Adrenal gland (tissue), 12 donors: Measurements from ENCODE around the gene IMPA2. TPM values are rescaled to one million over a fixed set of nuclear protein-coding genes. Genes with fewer than 3 reads are reported as not detected.

Source experiments
- DNase-seq, 7 donors: peaks; one replicate each; pipeline ENCODE4 v3.0.0-alpha.2; 2019 to 2020
- H3K27ac ChIP-seq, 5 donors: fragments of 200-600 bp; sonication (generic) in 4 of 5; 1 replicate in 3 of 5; 2 replicates in 2 of 5; pipeline versions ENCODE4 v1.5.1 to v1.8.0; 2016 to 2020; ENCODE audit warnings: mild to moderate bottlenecking in 1 of 5
- H3K27me3 ChIP-seq: fragments of 200-600 bp; 2 replicates; pipeline ENCODE4 v1.8.0; 2021
- H3K36me3 ChIP-seq, 2 donors: fragments of 200-600 bp; replicated peaks in 1 of 2; 1 replicate in 1 of 2; 2 replicates in 1 of 2; pipeline versions ENCODE4 v1.5.1 to v1.8.0; 2018 to 2022
- H3K4me1 ChIP-seq, 2 donors: fragments of 200-600 bp; replicated peaks in 1 of 2; 1 replicate in 1 of 2; 2 replicates in 1 of 2; pipeline versions ENCODE4 v1.5.1 to v1.8.0; 2018 to 2021
- H3K4me3 ChIP-seq, 4 donors: fragments of 200-600 bp; sonication (generic) in 3 of 4; one replicate each; pipeline ENCODE4 v1.5.1; 2016 to 2018
- H3K9me3 ChIP-seq, 3 donors: fragments of 200-600 bp; sonication (generic) in 1 of 3; replicated peaks in 1 of 3; 1 replicate in 2 of 3; 2 replicates in 1 of 3; pipeline versions ENCODE4 v1.5.1 to v1.8.0; 2016 to 2021
- POLR2A ChIP-seq, 2 donors: fragments of 450-650 bp; IDR thresholded peaks; one replicate each; pipeline ENCODE4 v1.6.1; 2017; ENCODE audit warnings: antibody characterized with exemption in 2 of 2, mild to moderate bottlenecking in 2 of 2, moderate library complexity in 1 of 2
- WGBS, 4 donors: extraction: QIAGEN DNeasy Blood & Tissue Kit in 2 of 4; methylation state at CpG; one replicate each; pipeline versions ENCODE4 v1.1.5 to v1.1.7; 2013 to 2017; 5-methylcytosine and 5-hydroxymethylcytosine counted together
- intact Hi-C, 2 donors: fragments of 100-400 bp; cut with DNase I; formaldehyde crosslinking; loops; one replicate each; pipeline versions ENCODE4 v1.14.1 to v1.15.0; 2022 to 2023
- polyA plus RNA-seq, 3 donors: library from polyadenylated mRNA; stranded (reverse); fragments of 200-250 nt in 2 of 3; fragments of 350-450 nt in 1 of 3; fragmentation: Illumina TruSeq in 1 of 3; extraction: RNeasy Lipid Tissue Mini Kit (QIAGEN cat#74804) in 1 of 3; gene quantifications; one replicate each; pipeline ENCODE4 v1.2.3, GENCODE V29; 2013 to 2014
- total RNA-seq, 9 donors: library from RNA; depleted of rRNA in 4 of 9; stranded (reverse); fragments of >200 nt in 4 of 9; fragments of 120-200 nt in 1 of 9; fragmentation: NEBNext Ultra II Directional in 1 of 9; extraction: Animal tissue kit (Norgen Biotek cat#: 25700) in 1 of 9; gene quantifications; one replicate each; pipeline versions ENCODE4 v1.1.0 to v1.2.4, GENCODE V29; 2013 to 2023
- TF ChIP-seq, protein P1 (sequence below), 6 experiments: fragments of 450-650 bp in 4 of 6; fragments of 200-600 bp in 2 of 6; sonication (generic) in 1 of 6; IDR thresholded peaks; 1 replicate in 5 of 6; 2 replicates in 1 of 6; pipeline versions ENCODE4 v1.5.1 to v1.8.0; 2016 to 2021; ENCODE audit warnings: antibody characterized with exemption in 6 of 6, mild to moderate bottlenecking in 2 of 6, moderate library complexity in 1 of 6
- donor health status: healthy with polysubstance abuse.
- donor health status: Bipolar disorder and iron deficiency.
- donor health status: DM: yes; HTN: yes; CAD: no.
- donor health status: DM: no; HTN: no; CAD: no.
- donor health status: DM: no; HTN: no; CAD: no.
- donor health status: DM: yes; HTN: yes; CAD: no.

The IMPA2 gene
- total and polyA plus RNA-seq, 12 donors: 7.9 to 41.3 (median 20.4) TPM

GRCh38 chr18:12034241-12035100, 53.2 kb downstream of the IMPA2 start:
- 83 to 91% (median 86%) methylated on average over 6 to 8 of the region's 8 CpGs for WGBS, 4 donors
- Histone ChIP-seq H3K27ac (no peak overlapping the region), H3K27me3 (no peaks in the 10 kb centered on the region), H3K4me1 (peaks cover 3 to 11% of the 10 kb centered on the region in 2 donors), H3K4me3 (no peak overlapping the region), H3K36me3 (no peaks in the 10 kb centered on the region), H3K9me3 (no peaks in the 10 kb centered on the region)
- intact Hi-C loops: loop anchor here in 1 of 2 donors (5.0 to 10.0 kb wide), 2 partner anchors 97 to 300 kb away; no protein-coding TSS in a partner anchor
- TF ChIP-seq, protein P1, sequence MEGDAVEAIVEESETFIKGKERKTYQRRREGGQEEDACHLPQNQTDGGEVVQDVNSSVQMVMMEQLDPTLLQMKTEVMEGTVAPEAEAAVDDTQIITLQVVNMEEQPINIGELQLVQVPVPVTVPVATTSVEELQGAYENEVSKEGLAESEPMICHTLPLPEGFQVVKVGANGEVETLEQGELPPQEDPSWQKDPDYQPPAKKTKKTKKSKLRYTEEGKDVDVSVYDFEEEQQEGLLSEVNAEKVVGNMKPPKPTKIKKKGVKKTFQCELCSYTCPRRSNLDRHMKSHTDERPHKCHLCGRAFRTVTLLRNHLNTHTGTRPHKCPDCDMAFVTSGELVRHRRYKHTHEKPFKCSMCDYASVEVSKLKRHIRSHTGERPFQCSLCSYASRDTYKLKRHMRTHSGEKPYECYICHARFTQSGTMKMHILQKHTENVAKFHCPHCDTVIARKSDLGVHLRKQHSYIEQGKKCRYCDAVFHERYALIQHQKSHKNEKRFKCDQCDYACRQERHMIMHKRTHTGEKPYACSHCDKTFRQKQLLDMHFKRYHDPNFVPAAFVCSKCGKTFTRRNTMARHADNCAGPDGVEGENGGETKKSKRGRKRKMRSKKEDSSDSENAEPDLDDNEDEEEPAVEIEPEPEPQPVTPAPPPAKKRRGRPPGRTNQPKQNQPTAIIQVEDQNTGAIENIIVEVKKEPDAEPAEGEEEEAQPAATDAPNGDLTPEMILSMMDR (IDR thresholded peaks at IDR 0.05): no peak
- TF ChIP-seq POLR2A (IDR thresholded peaks at IDR 0.05): no peak
- peak in 2 of 7 donors; percentile 18 to 36 for DNase-seq

DNA sequence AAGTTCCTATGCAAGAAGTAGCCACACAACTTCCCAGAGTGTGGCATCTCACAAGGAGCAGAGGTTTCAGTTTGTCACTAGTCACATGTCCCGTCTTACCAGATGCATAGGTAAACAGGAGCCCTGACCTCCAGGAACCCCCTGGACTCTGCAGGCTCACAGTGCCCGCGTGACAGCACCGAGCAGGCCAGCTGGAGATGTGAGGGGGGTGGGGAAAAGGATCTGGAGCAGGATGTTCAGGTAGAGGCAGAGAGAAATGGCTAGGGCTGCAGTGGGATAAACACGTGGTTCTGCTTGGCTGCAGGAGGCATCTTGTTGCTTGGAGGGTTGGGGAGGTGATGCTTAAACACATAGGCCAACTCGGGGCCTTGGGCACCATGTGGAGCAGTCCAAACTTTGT, 54.2 kb downstream of the IMPA2 start:
- Histone ChIP-seq H3K4me3 (no peak overlapping the region), H3K36me3 (no peaks in the 10 kb centered on the region), H3K27me3 (no peaks in the 10 kb centered on the region), H3K9me3 (no peaks in the 10 kb centered on the region), H3K27ac (no peak overlapping the region), H3K4me1 (peaks cover 3 to 11% of the 10 kb centered on the region in 2 donors)
- peak in 2 of 7 donors; percentile 16 to 29 for DNase-seq
- WGBS, 4 donors: 74 to 90% (median 84%) methylated on average over 3 to 6 of the region's 6 CpGs
- TF ChIP-seq, protein P1 (IDR thresholded peaks at IDR 0.05): no peak
- TF ChIP-seq POLR2A (IDR thresholded peaks at IDR 0.05): no peak
- intact Hi-C loops: loop anchor here in 1 of 2 donors (5.0 to 10.0 kb wide), 2 partner anchors 98 to 301 kb away; no protein-coding TSS in a partner anchor

DNA sequence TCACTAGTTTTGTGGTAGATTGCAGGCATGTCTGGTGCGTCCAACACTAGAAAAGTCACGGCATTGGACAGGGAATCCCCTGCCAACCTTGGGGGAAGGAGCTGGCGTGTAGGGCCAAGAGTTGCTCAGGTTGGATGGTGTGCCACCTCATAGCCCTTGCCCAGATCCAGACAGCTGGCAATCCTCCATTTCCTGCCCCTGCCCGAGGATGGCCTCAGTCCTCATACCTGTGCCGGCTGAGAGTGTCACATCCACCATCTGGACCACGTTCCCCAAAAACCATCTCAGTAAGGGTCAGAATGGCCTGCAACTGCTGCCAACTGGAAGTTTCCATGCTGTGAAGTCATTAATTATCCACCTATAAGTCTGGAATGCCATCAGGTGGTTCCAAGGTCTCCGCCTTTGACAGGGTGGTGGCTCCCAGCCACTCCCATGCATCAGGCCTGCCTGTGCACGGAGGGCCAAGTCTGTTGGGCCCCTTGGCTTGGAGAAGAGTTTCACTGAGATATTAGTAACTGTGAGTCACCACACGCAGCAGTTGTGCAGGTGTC, 55.0 kb downstream of the IMPA2 start:
- no peak overlapping the region for H3K27ac ChIP-seq
- no peaks in the 10 kb centered on the region for H3K27me3 ChIP-seq
- WGBS, 4 donors: 70 to 92% (median 80%) methylated on average over 5 to 9 of the region's 9 CpGs
- H3K4me3 ChIP-seq: no peak overlapping the region
- H3K36me3 ChIP-seq: no peaks in the 10 kb centered on the region
- H3K4me1 ChIP-seq: peaks cover 3 to 11% of the 10 kb centered on the region in 2 donors
- TF ChIP-seq, protein P1 (IDR thresholded peaks at IDR 0.05): no peak
- TF ChIP-seq POLR2A (IDR thresholded peaks at IDR 0.05): no peak
- intact Hi-C loops: loop anchor here in 1 of 2 donors (5.0 to 10.0 kb wide), 2 partner anchors 99 to 301 kb away; no protein-coding TSS in a partner anchor
- peak in 2 of 7 donors; percentile 17 to 44 for DNase-seq
- H3K9me3 ChIP-seq: no peaks in the 10 kb centered on the region

DNA sequence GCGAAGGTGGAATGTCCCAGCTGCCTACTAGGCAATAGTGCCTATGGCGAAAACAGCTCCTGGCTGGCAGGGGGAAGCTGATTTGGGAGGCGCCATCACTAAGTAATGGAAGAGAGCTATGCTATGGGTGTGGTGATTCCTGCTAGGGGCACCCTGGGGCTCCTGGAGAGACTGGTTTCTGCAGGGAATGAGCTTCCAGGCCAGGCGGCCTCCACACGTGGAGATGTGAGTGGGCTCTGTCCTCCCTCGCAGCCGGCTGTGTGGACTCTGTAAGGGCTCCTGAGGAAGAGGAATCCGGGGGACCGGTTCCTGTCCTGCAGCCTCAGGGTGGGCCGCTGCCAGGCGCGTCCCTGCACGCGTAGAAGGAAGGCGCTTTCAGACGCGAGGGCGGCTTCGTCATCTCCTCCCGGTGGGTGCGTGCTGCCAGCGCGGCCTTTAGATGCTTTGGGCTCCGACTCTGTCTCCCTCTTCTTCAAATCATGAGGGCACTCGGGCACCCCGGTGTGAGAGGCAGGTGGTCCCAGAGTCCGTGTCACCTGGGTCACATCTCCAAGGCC, 56.9 kb downstream of the IMPA2 start:
- WGBS, 4 donors: 48 to 89% (median 64%) methylated on average over 5 to 27 of the region's 27 CpGs
- TF ChIP-seq, protein P1 (IDR thresholded peaks at IDR 0.05): no peak
- TF ChIP-seq POLR2A (IDR thresholded peaks at IDR 0.05): no peak
- peak in 1 of 7 donors; percentile 56 for DNase-seq

More for the DNA sequence above, 56.9 kb downstream of the IMPA2 start:
- Histone ChIP-seq H3K9me3 (no peaks in the 10 kb centered on the region), H3K4me3 (peak overlapping the region in 1 of 4 donors; percentile 58), H3K27me3 (no peaks in the 10 kb centered on the region), H3K36me3 (no peaks in the 10 kb centered on the region), H3K27ac (no peak overlapping the region), H3K4me1 (peaks cover 0 to 3% of the 10 kb centered on the region in 2 donors)
- intact Hi-C loops: loop anchor here in 1 of 2 donors (5.0 to 10.0 kb wide), 2 partner anchors 101 to 303 kb away; no protein-coding TSS in a partner anchor
